IPS-11a (cell line): Measurements from ENCODE around the gene COG4.
"Not testable (repeated sequence)": the region's sequence is repeated elsewhere in the genome, so short reads cannot be mapped to it uniquely, and the experiment has no call there.

ENCODE experiments used
- H3K4me3 ChIP-seq: one replicate; pipeline ENCODE4 v1.5.1; 2013; ENCODE audit warnings: low read depth, low read length, control low read depth

COG4 gene

GRCh38 chr16:70457446-70458166 is 65.7 kb downstream of the COG4 start:
- H3K4me3 ChIP-seq = no peak overlapping the region

GRCh38 chr16:70455910-70456309 is 67.4 kb downstream of the COG4 start:
- no peak overlapping the region for H3K4me3 ChIP-seq

GRCh38 chr16:70454222-70455034 is 68.9 kb downstream of the COG4 start, which contains the start of gene FCSK:
FCSK (plus strand) TSS chr16:70454595; CDS start chr16:70463191, 8,596 bp downstream.
- H3K4me3 ChIP-seq = peak within 1 kb of the TSS; percentile 75

GRCh38 chr16:70453892-70454221 is 69.5 kb downstream of the COG4 start:
- peak overlapping the region; percentile 75 for H3K4me3 ChIP-seq

- peak overlapping the region; percentile 75 for H3K4me3 ChIP-seq
These were observed 70.0 kb downstream of the COG4 start for GRCh38 chr16:70453117-70453891.

GRCh38 chr16:70451004-70451340 is 72.4 kb downstream of the COG4 start:
- H3K4me3 ChIP-seq = not testable (repeated sequence)

- not testable (repeated sequence) for H3K4me3 ChIP-seq
These were observed 73.0 kb downstream of the COG4 start for GRCh38 chr16:70450142-70451003.

- H3K4me3 ChIP-seq = no peak overlapping the region
These were observed 75.3 kb downstream of the COG4 start for GRCh38 chr16:70448075-70448474.

GRCh38 chr16:70444249-70445063 is 78.9 kb downstream of the COG4 start:
- no peak overlapping the region for H3K4me3 ChIP-seq

GRCh38 chr16:70442344-70442743 is 81.0 kb downstream of the COG4 start:
- no peak overlapping the region for H3K4me3 ChIP-seq

GRCh38 chr16:70441406-70441990 is 81.9 kb downstream of the COG4 start:
- H3K4me3 ChIP-seq = no peak overlapping the region

- peak overlapping the region; percentile 72 for H3K4me3 ChIP-seq
These were observed 83.2 kb downstream of the COG4 start for GRCh38 chr16:70440009-70440692.

GRCh38 chr16:70438969-70439862 is 84.1 kb downstream of the COG4 start, which contains the start of gene ST3GAL2:
ST3GAL2 (minus strand) TSS chr16:70439100; CDS start chr16:70398530, 40,570 bp downstream.
- H3K4me3 ChIP-seq = peak within 1 kb of the TSS; percentile 72

GRCh38 chr16:70438585-70438968 is 84.8 kb downstream of the COG4 start:
- peak overlapping the region; percentile 54 for H3K4me3 ChIP-seq

GRCh38 chr16:70437582-70438557 is 85.5 kb downstream of the COG4 start:
- peak overlapping the region; percentile 54 for H3K4me3 ChIP-seq

GRCh38 chr16:70437017-70437581 is 86.3 kb downstream of the COG4 start:
- H3K4me3 ChIP-seq = no peak overlapping the region
